HuH-7 (cell line): ENCODE data around the gene MOB3A.

Experiments used
- DNase-seq: peaks from one replicate; pipeline ENCODE4 v3.0.0; 2011; ENCODE audit warnings: low spot score

MOB3A gene

DNA sequence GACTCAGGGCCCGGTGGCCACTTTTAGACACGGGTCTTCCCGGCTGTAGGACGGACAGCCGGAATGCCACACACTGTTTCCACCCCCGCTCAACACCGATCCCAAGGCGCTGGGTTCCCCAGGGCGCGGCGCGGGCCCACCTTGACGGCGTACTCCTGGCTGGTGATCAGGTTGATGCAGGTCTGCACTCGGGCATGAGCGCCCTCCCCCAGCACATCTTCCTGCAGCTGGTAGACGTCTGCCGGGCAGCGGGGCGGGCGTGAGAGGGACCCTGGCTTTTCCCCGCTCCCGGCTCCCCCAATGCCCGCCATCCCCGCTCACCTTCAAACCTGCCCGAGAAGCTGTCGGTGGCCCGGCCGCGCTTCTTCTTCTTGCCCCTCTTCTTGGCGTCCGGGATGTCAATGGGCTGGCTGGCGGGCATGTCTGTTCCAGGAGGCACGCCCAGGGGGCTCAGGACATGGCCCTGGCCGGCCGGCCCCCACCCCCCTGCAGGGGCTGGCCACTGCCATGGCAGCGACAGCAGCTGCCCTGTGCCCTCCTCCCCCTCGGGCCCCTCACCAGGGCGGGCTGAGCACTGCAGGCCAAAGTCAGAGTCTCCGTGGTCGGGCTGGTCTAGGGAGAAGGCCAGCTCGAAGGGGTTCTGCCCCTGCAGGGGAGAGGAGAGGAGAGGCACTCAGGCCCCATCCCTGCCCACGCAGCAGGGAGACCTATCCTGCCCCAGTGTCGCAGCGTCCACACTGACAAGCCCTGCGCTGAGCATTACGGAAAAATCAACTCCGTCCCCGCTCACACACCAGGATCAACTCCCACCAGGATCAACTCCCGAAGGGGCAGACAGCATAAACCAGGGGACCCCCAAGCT lies 49.8 kb downstream of the MOB3A start:
- DNase-seq, result no peak

DNA sequence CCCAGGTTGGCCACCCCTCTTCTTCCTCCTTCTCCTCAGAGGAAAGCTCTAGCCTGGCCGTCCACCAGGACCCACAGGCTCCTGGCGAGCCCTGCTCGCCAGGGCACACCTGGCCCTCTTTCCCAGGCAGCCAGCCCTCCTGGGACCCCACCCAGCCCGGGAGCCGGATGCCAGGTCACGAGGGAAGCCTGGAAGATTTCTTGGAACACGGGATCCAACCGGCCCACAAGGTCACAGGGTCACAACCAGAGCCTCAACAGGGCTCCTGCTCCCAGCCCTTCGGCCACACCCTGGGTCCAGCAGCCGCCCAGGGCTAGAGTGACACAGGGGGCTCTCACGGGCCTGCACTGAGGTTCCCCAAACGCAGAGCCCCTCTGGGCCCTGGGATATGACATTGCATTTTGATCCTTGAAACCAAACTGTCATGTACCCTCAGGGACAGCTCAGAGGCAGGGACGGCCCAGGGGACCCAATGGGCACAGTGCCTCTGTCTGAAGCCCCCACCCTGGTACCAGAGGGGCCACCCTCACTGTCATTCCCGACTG lies 50.6 kb downstream of the MOB3A start:
- no peak for DNase-seq

DNA sequence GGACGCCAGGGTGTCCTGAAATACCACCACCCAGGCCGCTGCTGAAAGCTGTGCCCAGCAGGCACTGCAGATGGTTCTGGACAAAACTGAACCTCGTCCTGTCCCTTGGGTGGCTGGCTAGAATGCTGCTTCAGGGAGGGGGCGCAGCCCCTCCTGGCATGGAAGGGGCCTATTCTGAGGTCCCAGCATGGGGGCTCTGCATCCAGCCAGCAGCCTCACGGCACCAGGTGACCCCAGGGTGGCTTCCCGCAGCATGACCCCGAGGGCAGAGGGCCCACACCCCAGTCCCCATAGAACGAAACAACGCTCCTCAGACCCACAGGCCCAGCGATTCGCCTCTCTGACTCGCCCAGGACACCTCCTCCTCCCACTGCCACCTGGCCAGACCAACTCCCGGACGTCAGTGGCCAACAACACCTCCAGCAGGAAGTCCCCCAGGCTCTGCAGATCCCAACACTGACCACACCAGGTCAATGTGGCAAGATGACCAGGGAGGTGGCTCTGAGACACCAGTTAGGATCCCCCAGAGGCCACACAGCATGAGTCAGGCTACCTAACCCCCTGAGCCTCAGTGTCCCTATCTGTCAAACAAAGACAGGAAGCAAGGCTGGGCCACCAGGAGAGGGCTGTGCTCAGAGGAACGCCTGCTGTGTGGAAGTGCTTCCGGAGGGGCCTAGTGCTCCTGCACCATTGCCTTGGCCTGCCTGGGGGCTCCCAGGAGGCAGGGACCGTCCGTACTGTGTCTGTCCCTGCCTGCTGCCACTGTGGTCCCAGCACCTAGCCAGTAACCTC lies 51.2 kb downstream of the MOB3A start:
- no peak for DNase-seq

DNA sequence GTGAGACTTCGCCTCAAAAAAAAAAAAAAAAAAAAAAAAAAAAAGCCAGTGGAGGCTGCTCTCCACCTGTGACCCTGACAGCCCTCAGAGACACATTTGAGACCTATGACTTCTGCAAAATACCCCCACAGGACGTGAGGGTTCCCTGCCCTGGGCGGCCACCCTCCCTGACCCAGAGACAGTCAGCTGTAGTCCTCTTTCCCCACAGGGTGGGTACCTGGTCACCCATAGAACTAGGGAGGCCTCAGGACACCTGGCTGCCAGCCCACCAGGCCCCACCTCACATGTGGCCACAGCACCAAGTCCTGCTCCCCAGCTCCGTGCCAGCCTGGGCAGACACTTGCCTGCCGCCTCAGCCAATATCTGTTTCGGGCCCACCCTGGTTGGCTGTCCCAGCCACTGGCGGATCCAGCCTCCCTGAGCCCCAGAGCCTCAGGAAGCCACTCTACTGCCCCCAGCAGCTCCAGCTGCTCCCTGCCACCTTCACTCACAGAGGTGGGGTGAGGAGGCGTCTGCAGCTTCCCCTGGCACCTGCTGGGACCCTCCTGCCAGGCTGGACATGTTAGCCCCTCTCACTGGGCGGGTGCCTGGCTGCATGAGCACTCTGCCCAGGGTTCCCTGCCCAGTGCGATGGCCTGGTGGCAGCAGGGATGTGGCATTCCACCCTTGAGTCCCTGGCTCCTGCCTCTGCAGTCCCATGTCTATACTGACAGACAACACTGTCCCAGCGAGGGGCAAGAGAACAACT lies 52.0 kb downstream of the MOB3A start:
- no peak for DNase-seq

DNA sequence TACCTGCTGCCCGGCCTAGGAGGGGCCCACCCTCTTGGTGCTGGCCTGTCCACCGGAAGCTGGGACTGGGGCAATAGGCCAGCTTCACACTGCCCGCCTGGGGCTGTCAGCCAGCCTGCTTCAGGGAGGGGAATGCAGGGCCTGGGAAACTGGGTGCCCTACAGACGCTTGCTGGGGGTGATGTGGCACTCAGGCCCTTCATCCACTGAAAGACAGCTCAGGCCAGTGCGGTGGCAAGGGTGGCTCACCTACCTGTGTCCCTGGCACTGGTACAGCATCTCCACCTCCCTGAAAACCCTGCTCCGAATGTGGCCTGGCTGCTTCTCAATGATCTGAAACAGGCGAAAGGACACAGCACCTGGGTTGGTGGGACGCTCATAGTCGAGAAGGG lies 52.9 kb downstream of the MOB3A start:
- DNase-seq, result no peak

DNA sequence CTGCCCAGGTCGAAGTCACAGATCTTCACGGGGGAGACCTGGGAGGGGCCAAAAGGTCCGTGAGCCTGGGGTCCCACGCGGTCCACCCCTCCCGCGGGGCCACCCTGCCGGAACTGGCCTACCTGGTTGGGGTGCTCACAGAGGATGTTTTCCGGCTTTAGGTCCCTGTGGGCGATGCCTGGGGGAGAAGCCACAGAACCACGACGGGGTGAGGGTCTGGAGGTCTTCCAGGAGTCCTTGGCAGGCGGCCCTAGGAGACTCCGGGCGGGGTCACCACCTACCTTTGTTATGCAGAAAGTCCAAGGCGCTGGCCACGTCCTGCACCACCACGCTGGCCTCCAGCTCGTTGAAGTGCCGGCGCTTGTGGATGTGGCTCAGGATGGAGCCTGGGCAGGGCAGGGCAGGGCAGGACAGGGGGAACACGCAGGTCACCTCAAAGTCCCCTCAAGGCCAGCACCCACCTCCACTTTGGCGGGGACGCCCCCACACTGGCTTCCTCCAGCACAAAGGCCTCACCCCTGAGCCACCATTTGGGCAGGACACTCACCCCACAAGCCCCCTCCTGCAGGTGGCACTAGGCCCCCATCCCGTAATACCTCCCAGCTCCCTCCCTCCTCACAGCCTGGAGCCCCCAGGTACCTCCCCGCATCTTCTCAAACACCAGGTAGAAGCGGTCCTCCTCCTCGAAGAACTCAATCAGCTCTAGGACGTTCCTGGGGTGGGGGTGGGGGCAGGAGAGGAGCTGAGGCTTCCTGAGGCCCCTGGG lies 53.5 kb downstream of the MOB3A start:
- DNase-seq, result no peak

DNA sequence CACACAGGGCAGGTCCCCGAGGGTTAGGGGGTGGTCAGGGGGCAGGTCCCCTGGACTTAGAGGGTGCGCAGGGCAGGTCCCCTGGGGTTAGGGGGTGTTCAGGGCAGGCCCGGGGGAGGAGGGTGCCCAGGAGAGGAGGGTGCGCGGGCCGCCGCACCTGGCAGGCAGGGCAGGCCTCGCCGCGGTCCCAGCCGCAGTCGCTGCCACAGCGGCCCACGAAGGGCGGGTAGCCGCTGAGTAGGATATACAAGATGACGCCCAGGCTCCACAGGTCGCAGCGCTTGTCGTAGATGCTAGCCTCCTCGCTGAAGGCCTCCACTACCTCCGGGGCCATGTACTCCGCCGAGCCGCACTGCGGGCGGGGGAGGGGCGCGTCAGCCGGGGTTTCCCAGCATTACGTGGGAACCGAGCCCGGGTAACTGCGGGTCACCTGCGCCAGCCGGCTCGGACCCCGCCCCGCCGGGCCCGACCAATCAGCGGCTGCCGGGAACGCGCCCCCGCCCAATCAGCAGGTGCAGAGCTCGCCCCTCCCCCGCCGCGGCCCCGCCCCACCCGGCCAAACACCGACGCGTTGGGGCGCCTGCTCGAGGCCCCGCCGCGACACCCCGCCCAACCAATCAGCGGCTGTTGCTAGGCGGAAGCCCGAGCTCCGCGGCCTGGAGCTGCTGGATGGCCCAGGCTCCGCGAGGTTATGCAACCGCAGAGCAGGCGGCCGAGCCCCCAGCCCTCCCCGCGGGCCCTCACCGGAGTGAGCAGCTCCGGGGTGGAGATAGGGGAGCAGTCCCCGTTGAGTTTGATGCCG lies 54.2 kb downstream of the MOB3A start:
- DNase-seq, result no peak

DNA sequence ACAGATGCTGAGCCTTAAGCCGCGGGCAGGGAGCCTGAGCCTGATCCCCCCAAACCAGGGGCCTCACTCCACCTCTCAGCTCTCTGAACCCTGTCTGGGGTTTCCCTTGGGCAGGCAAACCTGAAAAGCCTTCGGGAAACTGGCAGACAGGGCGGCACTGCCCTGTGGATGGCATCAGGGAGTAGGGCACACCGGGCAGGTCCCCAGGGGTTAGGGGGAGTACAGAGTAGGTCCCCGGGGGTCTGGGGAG lies 54.8 kb downstream of the MOB3A start:
- no peak for DNase-seq

DNA sequence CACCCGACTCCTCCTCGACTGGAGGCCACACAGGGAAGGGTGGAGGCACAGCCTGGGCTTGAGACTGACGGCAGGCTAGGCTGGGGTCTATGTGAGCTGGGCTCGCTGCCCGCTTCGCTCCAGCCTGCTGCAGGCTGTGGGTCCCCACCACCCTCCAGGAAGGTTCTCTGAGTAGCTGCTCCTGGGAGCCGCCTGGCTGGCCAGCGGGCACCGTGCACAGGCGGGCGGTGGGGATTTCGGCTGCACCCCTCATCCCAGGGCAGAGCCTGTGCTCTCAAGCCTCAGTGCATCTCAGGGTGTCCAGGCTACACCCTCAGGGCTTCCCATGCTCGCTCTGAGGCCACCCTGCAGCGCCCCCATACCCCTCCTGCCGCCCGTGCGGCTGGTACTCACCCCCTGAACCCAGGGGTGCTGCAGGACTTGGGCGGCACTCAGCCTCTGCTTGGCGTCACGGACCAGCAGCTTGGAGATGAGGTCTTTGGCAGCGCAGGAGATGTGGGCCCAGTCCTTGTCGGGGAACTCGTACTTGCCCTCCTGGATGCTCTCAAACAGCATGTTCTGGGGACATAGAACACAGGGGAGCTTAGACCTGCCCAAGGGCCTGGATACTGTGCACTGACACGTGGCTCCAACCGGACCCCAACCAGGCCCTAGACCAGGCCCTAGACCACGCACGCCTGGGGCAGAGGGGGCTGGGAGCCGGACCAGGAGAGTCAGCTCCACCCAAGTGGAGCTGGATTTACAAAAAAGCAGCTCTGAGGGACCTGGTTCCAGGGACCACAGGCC lies 55.3 kb downstream of the MOB3A start:
- no peak for DNase-seq

DNA sequence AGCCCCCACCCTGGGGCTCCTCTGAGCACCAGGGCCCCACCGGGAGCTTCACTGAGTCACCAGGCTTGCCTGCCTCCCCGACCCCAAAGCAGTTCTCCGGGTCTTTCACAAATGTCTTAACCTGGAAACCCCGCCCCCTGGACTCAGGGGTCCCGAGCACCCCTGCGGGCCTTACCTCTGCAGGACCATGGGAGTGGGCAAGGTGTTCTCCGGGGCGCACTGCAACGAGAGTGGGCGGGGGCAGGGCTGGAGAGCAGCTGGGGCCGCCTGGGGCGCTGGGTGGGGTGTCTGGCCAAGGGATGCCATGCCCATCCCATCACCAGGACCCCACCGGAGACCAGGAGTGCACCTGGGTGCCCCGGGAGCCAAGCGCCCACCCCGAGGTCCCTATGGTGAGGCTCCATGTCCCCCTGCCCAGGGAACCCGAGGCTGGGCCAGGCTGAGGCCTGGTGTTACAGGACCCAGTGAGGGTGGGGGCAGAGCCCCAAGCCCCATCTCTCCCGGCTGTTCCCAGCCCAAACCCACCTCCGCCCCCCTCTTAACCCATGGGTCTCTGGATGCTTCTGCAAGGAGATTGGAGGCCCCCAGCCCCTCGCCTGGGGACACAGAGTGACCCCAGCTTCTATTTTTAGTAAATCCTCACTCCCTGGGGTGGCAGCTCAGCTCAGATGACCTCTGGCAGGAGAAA lies 56.0 kb downstream of the MOB3A start:
- DNase-seq, result no peak

DNA sequence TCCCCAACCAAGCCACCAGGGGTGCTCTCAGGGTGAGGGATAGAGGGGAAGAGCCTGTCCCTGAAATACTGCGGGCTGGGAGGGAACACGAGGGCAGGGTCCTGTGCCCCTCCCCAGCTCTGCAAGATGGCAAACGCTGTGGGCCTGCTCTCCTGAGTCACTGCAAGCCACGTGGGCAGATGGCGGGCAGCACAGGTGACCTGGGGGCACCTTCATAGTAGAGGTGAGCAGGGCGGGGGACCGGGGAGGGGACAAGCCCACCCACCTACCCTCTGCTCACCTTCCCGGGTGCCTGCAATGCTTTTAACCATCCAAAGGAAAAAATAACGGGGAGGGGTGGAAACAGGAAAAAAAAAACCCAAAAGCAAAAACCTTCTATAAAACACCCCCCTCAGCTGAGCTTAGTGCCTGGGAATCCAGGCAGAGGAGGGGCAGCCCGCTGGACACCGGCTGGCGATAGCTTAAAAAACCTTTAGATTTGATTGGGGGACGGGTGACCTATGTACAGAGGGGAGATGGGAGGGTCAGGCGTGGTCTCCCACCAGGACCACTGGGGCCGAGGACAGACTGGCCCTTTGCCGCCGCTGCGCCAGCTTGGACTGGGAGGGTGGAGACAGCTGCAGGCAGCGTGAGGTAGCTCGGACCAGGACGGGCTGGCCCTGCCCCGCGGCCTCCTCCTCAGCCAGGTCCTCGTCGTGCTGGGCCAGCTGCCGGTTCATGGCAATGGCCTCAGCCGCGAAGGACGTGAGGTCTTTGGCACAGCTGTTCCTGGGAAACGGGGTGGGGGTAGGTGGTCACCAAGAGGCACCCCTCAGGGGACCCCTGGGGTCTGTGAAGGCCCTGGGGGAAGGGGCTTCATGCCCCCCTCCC lies 56.8 kb downstream of the MOB3A start:
- DNase-seq, result no peak

DNA sequence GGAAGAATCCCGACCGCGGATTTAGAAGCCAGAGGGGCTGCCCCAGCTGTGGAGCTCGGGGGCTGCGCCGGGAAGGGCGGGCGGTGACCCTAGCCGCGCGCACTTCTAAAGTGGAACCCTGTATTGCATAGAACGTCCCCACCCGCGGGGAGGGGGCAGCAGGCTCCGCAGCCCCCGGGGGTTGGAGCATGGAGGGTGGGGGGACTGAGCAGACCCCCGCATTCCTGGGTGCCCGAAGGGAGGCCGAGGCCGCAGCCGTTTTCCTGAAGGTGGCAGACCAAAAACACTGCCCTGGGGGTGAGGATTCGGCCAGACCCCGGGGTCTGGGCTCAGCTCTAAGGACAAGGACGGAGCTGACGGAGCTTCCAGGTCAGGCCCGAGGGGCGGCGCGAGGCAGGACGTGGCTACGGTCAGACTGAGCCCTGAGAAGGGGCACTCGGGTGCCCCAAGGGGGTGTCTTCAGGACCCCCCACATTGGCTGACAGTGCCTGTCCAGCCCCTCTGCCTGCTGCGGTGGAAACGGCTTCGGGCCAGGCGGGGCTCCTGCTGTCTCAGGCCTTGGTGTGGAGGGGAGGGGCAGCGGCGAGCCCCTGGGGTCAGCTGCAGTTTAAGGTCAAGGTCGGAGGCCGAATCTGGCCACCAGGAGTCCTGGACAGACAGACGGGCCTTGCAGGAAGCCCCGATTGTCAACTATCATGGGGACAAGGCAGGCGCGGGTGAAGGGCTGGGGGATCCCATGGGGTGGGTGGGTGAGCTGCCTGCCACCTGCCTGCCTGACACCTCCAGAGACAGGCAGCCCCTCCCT lies 57.6 kb downstream of the MOB3A start:
- no peak for DNase-seq

DNA sequence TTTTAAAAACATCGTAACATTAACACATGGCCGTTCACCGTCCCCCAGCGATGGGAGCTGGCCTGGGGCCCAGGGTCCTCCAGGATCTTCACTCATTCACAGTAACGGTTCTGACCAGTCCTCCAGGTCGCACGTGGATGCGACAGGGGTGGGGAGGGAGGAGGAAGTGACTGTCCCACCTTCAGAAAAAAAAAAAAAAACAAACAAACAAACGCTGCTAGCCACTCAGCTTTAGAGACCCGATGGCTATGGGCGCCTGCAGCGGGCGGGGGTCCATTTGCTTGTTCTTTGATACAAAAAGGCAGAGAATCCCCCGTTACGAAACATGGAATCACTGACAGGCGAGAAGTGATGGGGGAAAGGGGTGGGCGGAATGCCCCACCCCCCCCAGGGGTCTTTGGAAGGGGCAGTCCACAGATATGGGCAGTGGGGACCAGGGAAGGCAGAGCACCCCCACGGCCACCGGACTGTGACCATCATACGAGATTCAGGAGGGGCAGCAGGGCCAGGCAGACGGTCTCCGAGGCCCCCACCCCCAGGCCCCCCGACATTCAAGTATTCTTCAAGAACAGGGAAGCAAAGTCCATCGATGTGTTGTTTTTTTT lies 58.4 kb downstream of the MOB3A start:
- no peak for DNase-seq

DNA sequence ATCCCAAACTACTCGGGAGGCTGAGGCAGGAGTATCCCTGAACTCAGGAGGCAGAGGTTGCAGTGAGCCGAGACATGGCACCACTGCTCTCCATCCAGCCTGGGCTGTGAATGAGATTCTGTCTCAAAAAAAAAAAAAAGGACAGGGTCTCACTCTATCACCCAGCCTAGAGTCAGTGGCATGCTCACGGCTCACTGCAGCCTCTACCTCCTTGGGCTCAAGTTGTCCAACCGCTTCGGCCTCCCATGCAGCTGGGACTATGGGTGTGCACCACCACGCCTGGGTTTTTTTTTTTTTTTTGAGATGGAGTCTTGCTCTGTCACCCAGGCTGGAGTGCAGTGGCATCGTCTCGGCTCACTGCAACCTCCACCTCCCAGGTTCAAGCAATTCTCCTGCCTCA lies 59.7 kb downstream of the MOB3A start:
- no peak for DNase-seq

DNA sequence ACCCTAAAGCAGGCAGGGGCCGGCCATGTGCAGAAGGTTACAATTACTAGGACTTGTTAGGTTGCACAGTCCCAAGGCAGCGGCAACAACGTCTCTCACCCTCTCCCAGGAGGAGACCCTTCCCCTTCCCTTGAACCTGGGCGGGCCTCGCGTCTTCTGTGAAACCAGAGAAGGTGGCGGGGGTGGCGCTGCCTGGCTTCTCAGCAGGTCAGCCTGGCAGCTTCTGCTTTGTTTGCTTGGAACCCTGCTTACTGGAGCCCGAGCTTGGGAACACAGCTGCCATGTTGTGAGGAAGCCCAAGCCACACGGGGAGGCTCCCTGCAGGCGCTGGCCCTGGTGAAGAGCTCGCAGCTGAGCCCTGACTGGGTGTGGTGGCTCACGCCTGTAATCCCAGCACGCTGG lies 60.5 kb downstream of the MOB3A start:
- DNase-seq, result no peak

DNA sequence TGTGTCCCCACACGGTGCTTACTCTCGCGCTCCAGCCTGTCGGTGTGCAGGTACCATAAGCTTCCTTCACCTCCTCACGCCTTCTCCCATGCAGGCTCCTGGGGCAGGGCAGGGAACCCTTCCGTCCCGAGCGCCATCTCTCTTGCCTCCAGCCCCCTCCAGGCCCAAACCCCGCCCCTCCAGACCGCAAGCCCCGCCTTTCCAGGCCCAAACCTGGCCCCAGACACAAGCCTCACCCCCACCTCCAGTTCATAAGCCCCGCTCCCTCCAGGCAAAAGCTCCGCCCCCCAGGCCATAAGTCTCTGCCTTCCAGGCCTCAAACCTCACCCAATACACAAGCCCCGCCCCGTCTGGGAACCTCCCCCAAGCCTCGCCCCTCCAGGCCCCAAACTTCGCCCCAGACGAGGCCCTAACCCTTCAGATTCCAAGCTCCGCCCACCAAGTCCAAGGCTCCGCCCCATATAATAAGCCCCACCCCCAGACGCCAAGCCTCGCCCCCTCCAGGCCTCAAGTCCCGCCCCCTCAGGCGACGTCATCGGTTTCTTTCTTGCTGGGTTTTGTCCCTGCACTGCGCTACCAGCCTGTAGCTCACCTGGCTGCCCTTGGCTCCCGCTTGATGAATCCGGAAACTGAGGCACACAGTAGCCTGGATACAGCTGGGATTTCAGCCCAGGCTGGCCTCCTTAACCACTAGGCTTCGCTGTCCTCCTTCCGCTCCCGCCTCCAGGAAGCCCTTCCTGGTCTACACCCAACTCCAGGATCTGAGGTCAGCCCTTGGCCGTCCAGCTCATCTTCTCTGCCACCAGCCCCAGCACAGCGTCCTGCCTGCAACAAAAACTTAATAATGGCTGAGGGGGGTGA lies 61.2 kb downstream of the MOB3A start:
- no peak for DNase-seq
